KOPT-K1 (cell line): Measurements from ENCODE around the gene ADRA2A.

Experiments
- H3K27ac ChIP-seq: fragments of 200-600 bp; sonication (generic); 2 replicates; pipeline ENCODE4 v1.5.1; 2016; ENCODE audit warnings: antibody characterized with exemption, mild to moderate bottlenecking, low read depth, low read length; ENCODE audit not compliant: poor library complexity, severe bottlenecking
- H3K36me3 ChIP-seq: fragments of 200-600 bp; sonication (generic); 2 replicates; pipeline ENCODE4 v1.5.1; 2017; ENCODE audit warnings: antibody characterized with exemption, mild to moderate bottlenecking, low read length, moderate library complexity; ENCODE audit not compliant: insufficient read depth
- H3K9me3 ChIP-seq: fragments of 200-600 bp; sonication (generic); 2 replicates; pipeline ENCODE4 v1.5.1; 2017; ENCODE audit warnings: antibody characterized with exemption, low read length, mild to moderate bottlenecking; ENCODE audit not compliant: insufficient read depth, poor library complexity, severe bottlenecking

The ADRA2A gene

DNA sequence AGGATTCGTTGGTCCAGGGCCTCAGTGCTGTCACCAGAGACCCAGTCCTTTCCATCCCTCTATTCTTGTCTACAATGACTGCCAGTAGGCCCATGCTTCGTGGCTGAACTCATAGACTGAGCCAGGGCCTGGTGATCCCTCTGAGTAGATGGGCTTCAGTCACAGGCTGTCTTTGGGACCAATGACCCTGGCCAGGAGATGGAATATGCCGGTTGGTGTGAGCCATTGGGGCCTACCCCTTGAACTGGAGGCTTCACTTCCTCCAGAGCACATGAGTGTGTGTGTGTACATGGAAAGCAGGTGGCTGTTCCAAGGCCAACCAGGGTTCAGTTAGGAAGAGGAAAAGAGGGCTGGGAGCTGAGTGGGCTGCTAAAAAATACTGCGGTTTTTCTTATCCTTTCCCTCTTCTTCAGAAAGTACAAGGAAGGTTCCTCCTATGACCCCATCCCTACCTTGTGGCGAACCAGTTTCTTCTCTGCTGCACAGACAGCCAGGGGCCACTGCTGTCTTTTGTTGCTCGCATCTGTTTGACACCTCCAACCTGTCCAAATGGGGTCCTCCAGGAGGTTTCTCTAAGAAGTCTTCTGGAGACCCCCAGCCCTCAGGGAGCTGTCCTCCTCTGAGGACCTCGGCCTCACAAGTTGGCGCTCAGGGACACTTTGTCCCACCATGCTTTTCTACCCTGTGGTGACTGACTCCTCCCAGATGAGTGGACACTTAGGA is 36.6 kb downstream of the ADRA2A start:
- no peaks in the 10 kb centered on the region for H3K36me3 ChIP-seq
- no peak overlapping the region for H3K27ac ChIP-seq

DNA sequence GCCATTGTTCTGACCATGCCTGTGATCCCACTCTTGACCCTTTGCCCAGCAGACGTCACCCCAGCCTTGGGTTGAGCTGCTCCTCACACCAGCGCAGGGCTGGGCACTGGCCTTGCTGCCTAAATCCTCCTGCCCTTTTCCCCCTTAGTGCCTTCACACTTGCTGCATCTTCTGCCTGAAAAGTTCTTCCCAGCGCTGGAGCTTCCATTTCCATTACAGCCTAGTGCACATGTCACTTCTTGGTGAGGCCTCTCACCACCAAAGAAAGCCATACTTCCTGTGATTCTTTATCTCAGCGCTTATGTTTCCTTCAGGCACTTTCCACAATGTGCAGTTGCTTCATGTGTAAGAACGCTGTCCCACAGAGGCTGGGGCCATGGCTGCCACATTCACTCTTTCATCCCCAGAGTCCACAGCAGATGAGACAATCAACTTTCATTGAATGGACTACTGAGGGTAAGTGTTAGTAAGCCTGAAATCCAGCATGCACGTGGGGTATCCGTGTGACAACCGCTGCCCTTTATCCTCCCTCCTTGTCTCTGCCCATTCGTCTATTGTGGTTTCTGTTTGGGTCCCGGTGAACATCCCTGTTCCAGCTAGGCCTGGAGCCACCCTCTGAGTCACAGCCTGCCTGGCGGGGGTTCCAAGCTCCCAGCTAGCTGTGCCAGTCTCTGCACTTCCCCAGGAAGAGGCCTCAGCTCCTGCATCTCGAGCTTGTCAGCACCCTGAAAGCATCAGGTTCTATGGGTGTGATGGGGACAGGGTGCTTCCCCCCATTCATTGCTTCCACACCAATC is 37.3 kb downstream of the ADRA2A start:
- Histone ChIP-seq H3K27ac (no peak overlapping the region), H3K36me3 (no peaks in the 10 kb centered on the region), H3K9me3 (no peaks in the 10 kb centered on the region)

More for the DNA sequence above, 36.6 kb downstream of the ADRA2A start:
- no peaks in the 10 kb centered on the region for H3K9me3 ChIP-seq

DNA sequence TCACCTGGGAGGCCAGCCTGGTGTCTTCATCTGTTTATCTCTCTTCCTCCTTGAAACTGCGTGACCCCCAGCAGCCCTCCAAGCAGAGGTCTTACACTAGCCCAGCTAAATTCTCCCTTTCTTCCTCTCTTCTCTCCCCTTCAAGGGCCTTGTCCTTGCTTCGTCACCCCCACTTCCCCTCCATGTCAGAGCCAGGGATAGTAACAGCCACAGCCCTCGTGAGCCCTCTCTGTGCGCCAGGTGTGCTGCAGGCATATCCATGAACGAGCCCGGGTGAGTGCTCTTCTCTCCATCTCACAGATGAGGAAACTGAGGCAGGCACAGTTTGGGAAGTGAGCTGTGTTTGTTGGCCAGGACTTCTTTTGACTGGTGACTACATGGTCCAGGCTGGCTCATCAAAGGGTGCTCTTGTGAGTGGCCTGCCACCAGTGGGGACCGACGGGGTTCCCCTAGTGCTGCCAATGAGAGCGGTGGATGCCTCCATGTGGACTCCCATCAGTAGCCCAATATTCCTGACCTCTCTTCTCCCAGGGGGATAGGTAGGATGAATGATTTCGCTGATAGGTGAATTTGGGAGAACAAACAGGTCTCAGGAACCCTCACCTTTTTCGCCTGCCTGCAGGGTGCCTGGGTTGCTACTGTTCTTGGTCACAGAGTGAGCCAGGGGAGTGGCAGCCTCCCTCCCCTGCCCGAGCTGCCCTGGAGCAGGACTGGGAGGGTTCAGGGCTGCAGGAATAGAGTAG is 38.1 kb downstream of the ADRA2A start:
- Histone ChIP-seq H3K9me3 (no peaks in the 10 kb centered on the region), H3K27ac (no peak overlapping the region), H3K36me3 (no peaks in the 10 kb centered on the region)

DNA sequence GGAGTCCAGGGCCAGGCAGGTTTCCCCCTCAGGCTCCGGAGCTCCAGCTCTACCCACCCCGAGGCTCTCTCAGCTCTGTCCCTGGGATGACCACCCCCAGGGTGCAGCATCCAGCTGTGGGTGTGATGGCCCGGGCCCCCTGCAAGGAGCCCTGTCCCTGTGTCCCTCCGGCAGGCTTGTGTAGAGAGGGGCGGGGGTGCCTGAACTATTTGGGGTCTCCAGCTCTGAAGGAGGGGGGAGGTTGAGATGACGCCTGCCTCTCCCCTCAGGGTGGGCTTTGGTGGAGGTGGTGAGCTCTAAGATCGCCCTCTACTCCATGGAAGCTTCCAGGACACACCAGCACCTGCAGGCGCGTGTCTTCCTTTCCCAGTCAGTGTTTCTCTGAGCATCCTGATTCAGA is 39.4 kb downstream of the ADRA2A start:
- H3K9me3 ChIP-seq, result no peaks in the 10 kb centered on the region
- no peaks in the 10 kb centered on the region for H3K36me3 ChIP-seq
- no peak overlapping the region for H3K27ac ChIP-seq

DNA sequence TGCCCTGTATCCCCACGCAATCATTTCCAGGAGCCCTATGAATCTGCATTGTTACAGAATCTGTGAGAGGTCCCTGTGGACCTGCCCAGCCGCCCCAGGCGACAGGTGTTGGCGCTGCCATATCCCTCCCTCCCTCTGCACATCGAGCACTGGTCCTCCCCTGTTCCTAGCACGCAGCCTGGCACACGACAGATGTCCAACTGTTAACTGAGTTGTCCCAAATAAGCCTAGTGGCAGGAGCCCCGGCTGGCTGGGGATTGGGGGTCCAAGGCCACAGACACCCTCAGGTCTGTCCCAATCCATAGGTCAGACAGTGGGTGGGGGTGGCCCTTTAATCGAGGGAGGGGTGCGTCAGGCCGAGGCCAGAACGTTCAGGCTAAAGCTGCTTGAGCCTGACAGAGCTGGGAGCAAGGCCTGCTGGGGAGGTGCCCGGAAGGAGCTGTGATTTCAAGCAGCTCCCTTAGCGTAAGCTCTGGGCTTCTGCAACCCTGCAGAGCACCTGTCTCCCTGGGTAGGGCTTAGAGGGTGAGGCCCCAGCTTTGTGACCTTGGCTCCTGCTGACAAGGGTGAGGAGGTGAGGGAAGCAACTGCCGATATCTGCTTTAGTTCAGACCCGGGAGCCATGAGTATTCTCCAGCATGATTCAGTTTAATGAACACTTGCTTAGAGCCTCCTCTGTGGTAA is 40.1 kb downstream of the ADRA2A start:
- Histone ChIP-seq H3K36me3 (no peaks in the 10 kb centered on the region), H3K27ac (no peak overlapping the region), H3K9me3 (no peaks in the 10 kb centered on the region)

DNA sequence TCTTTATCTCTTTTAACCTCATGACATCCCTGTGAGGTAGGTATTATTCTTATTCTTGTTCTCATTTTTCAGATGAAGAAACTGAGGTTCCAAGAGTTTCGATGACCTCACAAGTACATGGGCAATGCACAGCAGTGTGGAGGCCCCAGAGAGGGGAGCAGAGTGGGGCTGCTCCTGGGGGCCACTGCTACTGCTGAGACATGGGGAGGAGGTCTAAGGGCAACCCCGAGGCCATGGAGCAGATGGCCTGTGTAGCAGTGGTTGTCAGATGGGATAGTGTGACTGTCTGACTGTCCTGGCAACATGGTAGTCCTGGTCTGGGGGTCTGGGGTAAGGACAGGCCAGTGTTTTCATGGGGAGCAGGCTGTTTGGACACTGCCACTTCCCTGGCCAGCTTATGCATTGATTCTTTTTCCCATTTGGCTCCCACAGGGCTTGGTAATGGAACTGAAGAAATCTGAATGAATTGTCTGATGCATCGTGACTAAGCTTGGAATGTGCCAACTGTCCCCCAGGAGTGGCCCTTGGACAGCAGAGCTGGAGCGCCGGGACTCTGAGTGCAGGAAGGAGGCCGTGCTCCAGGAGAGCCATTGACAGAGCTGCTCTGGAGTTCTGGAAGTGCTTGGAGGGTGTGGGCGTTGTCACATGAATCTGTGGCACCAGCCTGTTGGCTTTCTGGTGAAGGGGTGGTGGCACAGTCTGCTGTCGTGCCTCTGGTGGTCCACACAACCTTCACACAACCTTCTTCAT is 40.9 kb downstream of the ADRA2A start:
- no peaks in the 10 kb centered on the region for H3K36me3 ChIP-seq
- H3K9me3 ChIP-seq, result no peaks in the 10 kb centered on the region
- H3K27ac ChIP-seq, result no peak overlapping the region

DNA sequence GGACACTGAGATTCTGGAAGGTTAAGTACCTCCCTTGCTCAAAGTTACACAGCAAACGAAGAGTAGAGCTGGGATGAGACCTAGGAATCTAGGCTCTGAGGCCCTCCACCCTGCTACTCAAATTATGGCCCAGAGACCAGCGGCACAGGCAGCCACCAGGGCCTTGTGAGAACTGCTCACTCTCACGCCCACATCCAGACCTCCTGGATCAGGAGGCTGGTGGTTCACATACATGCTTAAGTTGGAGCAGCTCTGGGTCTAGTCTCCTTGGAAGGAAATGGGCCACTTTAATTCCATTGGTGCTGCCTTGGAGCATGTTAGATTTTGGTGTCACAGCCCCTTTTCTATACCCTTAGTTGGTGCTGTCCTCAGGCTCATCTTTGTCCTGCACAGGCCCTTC is 41.9 kb downstream of the ADRA2A start:
- H3K9me3 ChIP-seq, result no peaks in the 10 kb centered on the region
- H3K27ac ChIP-seq, result no peak overlapping the region
- H3K36me3 ChIP-seq, result no peaks in the 10 kb centered on the region

DNA sequence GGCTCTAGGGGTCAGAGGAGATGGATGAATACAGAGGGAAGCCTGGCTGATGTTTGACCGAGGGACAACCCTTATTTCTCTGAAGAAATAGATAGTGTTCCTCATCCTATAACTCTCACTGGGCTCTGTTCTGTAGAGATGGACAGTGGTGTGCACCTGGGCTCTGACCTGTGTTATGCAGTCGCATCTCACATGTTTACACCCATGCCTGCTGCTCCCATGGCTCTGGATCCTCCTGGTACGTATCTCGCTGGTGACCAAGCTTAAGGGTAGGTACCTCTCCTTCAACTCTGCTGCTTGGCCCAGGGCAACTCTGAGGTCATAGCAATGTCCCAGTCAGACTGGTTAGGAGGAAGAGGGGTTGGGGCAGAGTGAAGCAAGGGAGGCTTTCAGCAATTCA is 42.8 kb downstream of the ADRA2A start:
- Histone ChIP-seq H3K36me3 (no peaks in the 10 kb centered on the region), H3K27ac (no peak overlapping the region), H3K9me3 (no peaks in the 10 kb centered on the region)

DNA sequence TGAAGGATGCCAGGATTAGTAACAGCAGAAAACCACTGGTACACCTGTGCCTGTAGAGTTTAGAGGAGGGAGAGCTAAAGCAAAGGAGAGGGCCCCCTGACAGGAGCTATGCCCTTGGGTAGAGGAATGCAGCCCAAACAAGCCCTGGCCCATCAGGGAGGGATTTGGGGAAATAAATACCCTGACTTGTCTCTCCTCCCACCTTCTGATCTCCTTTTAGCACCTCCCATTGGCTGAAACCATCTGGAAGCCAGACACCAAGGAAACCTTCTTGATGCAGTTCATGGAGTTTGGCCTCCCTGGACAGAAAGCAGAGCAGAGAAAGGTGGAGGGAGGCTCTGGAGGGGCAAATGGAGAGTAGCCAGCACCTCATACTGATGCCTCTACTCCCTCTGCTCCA is 45.3 kb downstream of the ADRA2A start:
- no peaks in the 10 kb centered on the region for H3K9me3 ChIP-seq

DNA sequence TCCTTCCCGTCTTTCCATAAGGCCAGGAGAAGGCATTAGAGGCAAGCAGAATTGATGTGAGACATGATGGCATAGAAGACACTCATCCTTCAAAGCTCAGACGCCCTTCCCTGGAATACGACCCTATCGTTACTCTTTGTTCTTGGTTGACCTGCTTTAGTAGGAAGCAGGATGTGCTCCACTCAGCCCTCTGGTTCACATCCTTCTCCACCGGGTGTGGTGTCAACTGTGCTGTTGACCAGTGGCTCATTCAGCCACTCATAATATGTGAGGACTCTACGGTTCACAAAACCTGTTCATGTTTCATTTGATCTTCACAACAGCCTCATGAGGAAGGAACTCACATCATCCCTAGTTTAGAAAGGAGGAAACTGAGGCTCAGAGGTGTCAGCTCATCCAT is 47.1 kb downstream of the ADRA2A start:
- no peaks in the 10 kb centered on the region for H3K9me3 ChIP-seq
- H3K36me3 ChIP-seq, result no peaks in the 10 kb centered on the region
- no peak overlapping the region for H3K27ac ChIP-seq

More for the DNA sequence above, 45.3 kb downstream of the ADRA2A start:
- Histone ChIP-seq H3K27ac (no peak overlapping the region), H3K36me3 (no peaks in the 10 kb centered on the region)

DNA sequence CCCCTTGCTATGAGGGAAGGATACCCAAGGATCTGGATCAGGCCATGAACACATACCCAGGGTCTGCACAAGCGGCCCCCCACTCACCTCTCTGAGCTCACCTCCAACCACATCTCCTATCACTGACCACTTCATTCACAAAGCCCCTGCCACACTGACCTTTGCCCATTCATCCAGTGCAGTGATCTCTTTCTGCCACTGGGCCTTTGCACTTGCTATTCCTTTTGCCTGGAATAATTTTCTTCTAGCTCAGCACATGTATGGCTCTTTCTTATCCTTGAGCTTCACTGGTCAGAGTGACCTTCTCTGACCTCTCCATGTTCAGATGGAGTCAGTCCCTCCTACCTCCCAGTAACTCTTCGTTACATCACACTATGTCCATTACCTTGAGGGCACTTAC is 48.3 kb downstream of the ADRA2A start:
- Histone ChIP-seq H3K36me3 (no peaks in the 10 kb centered on the region), H3K9me3 (no peaks in the 10 kb centered on the region), H3K27ac (no peak overlapping the region)

DNA sequence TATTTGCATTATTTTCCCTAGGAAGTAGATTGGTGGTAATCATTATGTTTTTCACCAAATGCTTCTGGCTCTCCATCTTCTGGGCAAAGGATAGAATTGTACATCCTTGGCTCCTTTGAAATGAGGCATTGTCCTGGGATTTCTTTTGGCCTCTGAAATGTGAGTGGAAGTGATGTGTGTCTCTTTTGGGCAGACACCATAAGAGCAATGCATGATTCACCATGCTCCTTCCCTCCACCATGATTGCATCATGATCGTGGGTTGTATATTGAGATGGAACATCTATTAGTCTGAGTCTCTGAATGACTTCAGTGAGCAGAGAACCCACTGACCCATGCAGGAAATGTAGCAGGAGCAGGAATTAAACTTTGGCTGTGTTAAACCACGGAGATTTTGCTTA is 49.2 kb downstream of the ADRA2A start:
- H3K36me3 ChIP-seq, result no peaks in the 10 kb centered on the region
- H3K27ac ChIP-seq, result no peak overlapping the region
- no peaks in the 10 kb centered on the region for H3K9me3 ChIP-seq

DNA sequence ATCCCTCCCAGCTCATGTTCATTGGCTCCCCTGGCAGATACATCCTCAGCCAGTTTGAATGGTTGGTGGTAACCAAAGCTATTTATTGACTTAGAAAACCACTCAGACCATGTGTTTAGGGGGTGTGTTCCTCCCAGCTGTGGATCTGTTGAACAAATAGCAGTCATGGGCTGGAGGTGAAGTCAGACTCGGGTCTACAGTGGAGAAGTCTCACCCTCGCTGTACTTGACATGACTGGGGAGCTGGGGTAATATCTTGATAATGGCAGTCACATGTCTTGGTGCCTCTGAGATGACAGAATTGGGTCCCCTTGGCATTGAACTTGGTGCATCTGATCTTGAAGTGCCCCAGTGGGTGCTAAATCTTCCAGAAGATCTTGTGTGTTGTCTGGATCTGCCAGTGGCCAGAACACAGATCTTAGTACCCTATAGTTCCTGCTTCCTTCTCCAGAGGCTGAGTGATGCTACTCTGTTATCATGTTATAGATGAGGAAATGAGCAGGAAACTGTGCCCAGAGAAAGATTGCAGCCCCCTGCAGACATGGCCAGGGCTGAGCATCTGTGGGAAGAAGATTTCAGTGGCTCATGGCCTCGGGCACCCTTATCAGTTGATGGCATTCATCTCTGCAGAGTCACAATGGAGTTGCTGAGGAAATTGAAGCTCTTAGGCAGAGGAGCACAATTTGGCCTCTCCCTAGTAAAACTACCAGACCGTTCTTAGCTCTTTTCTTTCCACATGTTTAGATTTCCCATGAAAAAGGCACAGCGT is 50.4 kb downstream of the ADRA2A start:
- Histone ChIP-seq H3K9me3 (no peaks in the 10 kb centered on the region), H3K27ac (no peak overlapping the region), H3K36me3 (no peaks in the 10 kb centered on the region)
